ENCODE results near the gene FOXC2.

The FOXC2 gene

DNA sequence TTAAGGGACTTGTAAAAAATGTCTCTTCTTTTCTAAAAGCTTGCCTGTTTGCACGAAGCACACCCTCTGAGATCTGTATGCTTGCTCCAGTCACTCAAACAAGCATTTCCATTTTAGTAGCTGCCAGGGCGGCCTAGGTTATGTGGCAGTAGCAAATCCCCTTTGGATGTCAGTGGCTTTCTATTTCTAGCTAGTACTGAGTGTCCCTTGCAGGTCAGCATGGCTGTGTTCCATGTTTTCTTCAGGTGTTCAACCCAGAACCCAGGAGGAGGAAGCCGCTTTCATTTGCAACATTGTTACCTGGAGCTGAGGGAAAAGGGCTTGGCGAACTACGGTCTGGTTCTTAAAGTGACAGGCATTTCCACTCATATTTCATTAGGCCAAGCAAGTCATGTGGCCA is 48.1 kb downstream of the FOXC2 start:
- no peak for DNase-seq (ENCODE audit: low read depth, low spot score)

- DNase-seq (ENCODE audit: low read depth, low spot score), result no peak
Observed at GRCh38 chr16:86616906-86617305, 50.3 kb downstream of the FOXC2 start.

DNA sequence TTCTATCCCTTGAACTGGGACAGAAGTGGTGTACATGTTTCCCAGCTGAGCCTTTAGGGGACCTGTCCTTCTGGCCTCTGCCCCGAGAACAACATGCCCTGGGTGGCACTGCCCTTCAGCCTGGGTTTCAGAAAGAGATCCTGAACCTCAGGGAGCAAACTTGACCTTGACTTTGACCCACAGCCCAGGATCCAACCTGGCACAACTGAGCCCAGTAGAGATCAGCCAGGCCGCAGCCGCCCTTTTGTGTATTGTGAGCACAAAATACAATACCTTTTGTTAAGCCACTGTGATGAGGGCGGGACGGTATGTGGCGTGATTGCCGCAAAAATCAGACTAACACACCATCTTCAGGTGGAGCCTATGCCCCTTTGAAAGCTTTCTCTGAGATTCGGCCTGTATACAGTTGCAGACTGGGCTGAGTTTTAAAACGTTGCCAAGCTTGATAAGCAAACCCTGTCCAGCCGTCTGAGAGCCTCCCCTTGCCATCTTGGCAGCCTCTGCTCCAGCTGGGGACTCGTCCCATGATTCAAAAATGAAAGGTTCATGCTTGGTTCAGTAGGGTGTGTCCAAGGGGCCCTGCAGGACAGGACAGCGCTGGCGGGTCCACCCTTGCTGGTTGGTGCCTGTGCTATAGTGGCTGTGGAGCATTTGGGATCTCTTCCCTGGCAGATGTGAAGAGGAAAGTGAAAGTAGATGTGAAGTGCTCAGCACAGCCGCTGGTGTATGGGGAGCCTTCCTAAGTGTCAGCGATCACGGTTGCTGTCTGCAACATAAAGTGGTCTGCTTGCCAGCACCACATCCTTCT is 52.0 kb downstream of the FOXC2 start:
- no peak for DNase-seq (ENCODE audit: low read depth, low spot score)
